Measurements from ENCODE around the gene CACYBP. TPM values are rescaled to one million over a fixed set of nuclear protein-coding genes. Genes with fewer than 3 reads are reported as not detected.

Gene CACYBP
- total and polyA plus RNA-seq, 2 of the 13 experiments (the other 11 are each of a cell fraction or from before 2014, with no cell fraction given) = 18.4 to 183 TPM

DNA sequence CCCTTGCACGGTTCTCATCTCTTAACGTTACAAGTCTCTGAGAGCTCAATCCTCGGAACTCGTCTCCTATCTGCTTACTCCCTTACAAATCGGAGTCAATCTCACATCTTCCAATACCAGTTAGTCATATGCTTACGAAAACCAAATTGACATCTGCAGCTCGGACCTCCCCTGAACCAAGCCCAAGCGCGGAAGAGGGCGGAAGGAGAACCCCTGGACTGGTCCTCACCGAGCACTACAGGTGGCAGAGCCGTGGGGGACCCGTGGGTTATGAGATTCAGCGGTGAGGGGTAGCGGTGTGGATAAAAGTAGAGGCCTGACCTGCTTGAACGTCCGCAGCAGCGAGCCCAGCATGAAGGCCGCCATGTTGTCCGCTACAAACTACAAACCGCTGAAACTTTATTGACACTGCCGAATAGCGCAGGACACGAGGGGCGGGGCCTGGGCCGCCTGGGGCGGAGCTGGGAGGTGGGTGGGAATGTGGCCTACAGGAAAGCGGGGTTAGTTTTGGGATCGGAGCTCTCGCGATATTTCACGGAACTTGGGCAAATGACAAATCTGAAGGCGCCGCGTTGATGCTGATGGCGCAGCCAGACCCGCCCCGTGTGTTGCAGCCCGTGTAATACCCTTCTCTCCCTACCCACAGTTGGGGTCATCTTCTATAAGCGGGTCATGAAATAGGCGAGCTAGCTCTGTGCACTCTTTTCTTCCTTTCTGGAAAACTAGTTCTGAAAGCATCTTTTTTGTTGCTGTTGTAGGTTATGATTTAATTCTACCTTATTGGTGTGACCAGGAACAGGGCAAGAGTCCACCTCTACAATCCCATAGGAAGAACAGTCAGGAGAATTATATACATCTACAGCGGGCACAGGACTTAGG lies 23.5 kb downstream of the CACYBP start, which contains the start of gene MRPS14 (continued):
- TF ChIP-seq, protein P1, sequence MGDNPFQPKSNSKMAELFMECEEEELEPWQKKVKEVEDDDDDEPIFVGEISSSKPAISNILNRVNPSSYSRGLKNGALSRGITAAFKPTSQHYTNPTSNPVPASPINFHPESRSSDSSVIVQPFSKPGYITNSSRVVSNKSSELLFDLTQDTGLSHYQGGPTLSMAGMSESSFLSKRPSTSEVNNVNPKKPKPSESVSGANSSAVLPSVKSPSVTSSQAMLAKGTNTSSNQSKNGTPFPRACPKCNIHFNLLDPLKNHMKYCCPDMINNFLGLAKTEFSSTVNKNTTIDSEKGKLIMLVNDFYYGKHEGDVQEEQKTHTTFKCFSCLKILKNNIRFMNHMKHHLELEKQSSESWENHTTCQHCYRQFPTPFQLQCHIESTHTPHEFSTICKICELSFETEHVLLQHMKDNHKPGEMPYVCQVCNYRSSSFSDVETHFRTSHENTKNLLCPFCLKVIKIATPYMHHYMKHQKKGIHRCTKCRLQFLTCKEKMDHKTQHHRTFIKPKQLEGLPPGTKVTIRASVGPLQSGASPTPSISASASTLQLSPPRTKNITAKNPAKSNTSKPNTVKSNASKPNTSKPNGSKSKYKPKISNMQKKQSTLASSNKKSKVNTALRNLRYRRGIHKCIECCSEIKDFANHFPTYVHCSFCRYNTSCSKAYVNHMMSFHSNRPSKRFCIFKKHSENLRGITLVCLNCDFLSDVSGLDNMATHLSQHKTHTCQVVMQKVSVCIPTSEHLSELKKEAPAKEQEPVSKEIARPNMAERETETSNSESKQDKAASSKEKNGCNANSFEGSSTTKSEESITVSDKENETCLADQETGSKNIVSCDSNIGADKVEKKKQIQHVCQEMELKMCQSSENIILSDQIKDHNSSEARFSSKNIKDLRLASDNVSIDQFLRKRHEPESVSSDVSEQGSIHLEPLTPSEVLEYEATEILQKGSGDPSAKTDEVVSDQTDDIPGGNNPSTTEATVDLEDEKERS (CRISPR knock-in tag; IDR thresholded peaks at IDR 0.05) = no peak
- TF ChIP-seq MTA3 (CRISPR knock-in tag; IDR thresholded peaks at IDR 0.05) (no peak), ZNF710 (CRISPR knock-in tag; IDR thresholded peaks at IDR 0.05; ENCODE audit: borderline replicate concordance) (no peak), ZSCAN29 (CRISPR knock-in tag; conservative IDR thresholded peaks at IDR 0.05) (no peak), ZNF790 (CRISPR knock-in tag; IDR thresholded peaks at IDR 0.05; ENCODE audit: borderline replicate concordance) (no peak; the same call in 1 of the 2 replicates), TCF7L2 (IDR thresholded peaks at IDR 0.05; ENCODE audit: low read depth, low read length) (no peak), TRIM24 (CRISPR knock-in tag; IDR thresholded peaks at IDR 0.05) (no peak), JDP2 (CRISPR knock-in tag; IDR thresholded peaks at IDR 0.05; ENCODE audit: borderline replicate concordance) (no peak)
- TF ChIP-seq, protein P2, sequence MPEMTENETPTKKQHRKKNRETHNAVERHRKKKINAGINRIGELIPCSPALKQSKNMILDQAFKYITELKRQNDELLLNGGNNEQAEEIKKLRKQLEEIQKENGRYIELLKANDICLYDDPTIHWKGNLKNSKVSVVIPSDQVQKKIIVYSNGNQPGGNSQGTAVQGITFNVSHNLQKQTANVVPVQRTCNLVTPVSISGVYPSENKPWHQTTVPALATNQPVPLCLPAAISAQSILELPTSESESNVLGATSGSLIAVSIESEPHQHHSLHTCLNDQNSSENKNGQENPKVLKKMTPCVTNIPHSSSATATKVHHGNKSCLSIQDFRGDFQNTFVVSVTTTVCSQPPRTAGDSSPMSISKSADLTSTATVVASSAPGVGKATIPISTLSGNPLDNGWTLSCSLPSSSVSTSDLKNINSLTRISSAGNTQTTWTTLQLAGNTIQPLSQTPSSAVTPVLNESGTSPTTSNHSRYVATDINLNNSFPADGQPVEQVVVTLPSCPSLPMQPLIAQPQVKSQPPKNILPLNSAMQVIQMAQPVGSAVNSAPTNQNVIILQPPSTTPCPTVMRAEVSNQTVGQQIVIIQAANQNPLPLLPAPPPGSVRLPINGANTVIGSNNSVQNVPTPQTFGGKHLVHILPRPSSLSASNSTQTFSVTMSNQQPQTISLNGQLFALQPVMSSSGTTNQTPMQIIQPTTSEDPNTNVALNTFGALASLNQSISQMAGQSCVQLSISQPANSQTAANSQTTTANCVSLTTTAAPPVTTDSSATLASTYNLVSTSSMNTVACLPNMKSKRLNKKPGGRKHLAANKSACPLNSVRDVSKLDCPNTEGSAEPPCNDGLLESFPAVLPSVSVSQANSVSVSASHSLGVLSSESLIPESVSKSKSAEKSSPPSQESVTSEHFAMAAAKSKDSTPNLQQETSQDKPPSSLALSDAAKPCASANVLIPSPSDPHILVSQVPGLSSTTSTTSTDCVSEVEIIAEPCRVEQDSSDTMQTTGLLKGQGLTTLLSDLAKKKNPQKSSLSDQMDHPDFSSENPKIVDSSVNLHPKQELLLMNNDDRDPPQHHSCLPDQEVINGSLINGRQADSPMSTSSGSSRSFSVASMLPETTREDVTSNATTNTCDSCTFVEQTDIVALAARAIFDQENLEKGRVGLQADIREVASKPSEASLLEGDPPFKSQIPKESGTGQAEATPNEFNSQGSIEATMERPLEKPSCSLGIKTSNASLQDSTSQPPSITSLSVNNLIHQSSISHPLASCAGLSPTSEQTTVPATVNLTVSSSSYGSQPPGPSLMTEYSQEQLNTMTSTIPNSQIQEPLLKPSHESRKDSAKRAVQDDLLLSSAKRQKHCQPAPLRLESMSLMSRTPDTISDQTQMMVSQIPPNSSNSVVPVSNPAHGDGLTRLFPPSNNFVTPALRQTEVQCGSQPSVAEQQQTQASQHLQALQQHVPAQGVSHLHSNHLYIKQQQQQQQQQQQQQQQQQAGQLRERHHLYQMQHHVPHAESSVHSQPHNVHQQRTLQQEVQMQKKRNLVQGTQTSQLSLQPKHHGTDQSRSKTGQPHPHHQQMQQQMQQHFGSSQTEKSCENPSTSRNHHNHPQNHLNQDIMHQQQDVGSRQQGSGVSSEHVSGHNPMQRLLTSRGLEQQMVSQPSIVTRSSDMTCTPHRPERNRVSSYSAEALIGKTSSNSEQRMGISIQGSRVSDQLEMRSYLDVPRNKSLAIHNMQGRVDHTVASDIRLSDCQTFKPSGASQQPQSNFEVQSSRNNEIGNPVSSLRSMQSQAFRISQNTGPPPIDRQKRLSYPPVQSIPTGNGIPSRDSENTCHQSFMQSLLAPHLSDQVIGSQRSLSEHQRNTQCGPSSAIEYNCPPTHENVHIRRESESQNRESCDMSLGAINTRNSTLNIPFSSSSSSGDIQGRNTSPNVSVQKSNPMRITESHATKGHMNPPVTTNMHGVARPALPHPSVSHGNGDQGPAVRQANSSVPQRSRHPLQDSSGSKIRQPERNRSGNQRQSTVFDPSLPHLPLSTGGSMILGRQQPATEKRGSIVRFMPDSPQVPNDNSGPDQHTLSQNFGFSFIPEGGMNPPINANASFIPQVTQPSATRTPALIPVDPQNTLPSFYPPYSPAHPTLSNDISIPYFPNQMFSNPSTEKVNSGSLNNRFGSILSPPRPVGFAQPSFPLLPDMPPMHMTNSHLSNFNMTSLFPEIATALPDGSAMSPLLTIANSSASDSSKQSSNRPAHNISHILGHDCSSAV (CRISPR knock-in tag; IDR thresholded peaks at IDR 0.05; ENCODE audit: borderline replicate concordance) = no peak
- TF ChIP-seq, protein P3, sequence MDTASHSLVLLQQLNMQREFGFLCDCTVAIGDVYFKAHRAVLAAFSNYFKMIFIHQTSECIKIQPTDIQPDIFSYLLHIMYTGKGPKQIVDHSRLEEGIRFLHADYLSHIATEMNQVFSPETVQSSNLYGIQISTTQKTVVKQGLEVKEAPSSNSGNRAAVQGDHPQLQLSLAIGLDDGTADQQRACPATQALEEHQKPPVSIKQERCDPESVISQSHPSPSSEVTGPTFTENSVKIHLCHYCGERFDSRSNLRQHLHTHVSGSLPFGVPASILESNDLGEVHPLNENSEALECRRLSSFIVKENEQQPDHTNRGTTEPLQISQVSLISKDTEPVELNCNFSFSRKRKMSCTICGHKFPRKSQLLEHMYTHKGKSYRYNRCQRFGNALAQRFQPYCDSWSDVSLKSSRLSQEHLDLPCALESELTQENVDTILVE (CRISPR knock-in tag; IDR thresholded peaks at IDR 0.05) = peak; percentile 79; the same call in 1 of the 2 replicates

Data from HepG2 (cell line).